Stimulated activated CD8-positive, alpha-beta memory T cell treated with anti-CD3 and anti-CD28 coated beads, Interleukin-15, amount 100 ng/mL, for 4 hours (primary cell): Measurements from ENCODE around the gene CTNNA2.

Source experiments
- DNase-seq, 2 donors: peaks; one replicate each; pipeline ENCODE4 v3.0.0-alpha.2; 2020; ENCODE audit warnings: low read depth in 2 of 2

CTNNA2 gene

GRCh38 chr2:79512442-79513401, at the start of gene CTNNA2:
Gene CTNNA2, plus strand, starts transcription at chr2:79513051.
- DNase-seq, result no peak

DNA sequence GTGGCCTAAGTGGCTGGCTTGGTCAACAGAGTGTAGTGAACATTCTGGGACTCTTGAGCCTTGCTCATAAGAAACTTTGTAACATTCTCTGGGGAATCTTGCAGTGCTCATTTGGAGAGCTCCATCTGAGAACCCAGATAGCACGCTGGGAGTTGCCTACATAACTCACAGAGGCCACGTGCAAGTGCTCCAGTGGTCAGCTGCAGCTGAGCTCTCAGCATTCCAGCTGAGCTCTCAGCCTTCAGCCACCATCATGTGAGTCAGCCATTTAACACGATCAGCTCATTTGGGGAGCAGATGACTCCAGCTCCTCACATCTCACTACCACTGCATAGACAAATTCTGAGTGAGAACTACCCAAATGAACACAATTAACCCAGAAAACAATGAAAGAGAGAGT, 25.5 kb upstream of the CTNNA2 start:
- no peak for DNase-seq

DNA sequence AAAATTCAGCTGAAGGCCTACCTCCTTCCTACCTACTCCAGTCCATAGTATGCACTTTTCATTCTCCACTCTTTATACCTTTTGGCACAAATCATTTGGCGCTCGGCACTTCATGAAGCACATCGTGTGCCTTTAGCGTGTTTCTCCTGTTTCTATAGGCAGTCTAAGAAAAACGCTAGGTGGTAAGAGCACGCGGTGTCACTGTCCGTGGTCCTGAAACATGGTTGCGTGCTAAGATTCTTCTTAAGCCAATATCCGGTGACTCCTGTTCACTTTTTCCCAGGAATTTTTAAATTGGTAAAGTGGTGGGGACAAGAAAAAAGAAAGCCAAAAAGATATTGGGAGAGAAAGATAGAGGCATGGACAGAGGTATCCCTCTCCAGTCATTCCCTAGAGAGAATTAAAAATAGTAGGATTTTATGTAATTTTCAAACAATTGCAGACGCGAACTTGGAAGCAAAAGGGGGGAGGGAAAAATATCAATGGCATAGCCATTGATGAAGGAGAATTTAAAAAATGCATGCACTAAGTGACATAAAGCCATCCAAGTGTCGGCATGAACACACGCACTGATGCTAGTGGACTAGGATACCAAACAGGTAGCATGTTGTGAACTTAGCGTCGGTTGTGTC, 1.4 kb upstream of the CTNNA2 start:
- no peak for DNase-seq

- DNase-seq, result no peak
Measured at GRCh38 chr2:79513711-79514110, 860 bp downstream of the CTNNA2 start.

GRCh38 chr2:79529636-79530035, 16.8 kb downstream of the CTNNA2 start:
- no peak for DNase-seq

DNA sequence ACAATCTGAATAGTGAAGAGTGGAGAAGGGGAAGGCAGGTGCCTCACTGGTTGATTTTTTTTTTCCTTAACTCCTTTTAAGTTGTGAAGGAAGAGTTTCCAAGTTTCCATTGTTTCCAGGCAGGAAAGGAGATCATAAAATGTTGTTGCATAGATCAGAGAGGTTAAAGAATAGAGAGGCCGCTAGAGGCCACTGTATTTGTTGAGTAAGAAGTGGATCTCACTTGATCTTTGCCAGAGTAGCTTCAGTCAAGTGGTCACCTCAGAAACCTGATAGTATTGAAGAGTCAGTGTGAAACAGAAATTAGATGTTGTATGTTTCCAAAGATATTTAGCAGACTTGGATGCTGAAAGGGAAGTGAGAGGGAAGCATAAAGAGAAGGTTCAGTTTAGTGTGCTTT, 17.6 kb downstream of the CTNNA2 start:
- DNase-seq, result no peak

- no peak for DNase-seq
Measured at GRCh38 chr2:79547568-79547967, 34.7 kb downstream of the CTNNA2 start.

DNA sequence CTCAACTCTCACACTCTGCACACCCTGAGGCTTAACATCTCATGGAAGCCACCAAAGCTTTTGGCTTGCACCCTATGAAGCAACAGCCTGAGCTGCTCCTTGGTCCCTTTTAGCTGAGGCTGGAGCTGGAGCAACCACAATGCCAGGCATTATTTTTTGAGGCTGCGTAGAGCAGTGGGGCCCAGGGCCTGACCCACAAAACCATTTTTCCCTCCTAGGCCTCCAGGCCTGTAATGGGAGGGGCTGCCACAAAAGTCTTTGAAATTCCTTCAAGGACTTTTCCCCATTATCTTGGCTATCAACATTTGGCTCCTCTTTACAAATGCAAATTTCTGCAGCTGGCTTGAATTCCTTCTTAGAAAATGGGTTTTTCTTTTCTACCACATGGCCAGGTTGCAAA, 39.8 kb downstream of the CTNNA2 start:
- no peak for DNase-seq

DNA sequence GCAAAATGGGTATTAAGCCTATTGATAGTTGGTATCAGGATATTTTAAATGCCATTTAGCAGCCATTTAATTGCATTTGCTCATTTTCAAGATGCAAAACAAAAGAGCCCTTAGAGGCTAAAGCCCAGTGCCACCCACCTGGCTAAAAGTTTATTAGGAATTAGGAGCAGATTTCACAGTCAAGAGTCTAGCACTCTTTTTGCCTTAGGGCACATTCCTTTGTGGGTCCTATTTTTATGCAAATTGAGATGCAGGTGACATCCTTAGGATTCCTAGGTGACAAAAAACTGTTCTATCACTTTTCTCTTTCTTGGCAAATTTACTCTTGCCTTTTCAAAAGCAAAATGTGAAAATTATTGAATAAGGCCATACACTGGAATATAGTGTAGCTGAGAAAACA, 42.0 kb downstream of the CTNNA2 start:
- no peak for DNase-seq

DNA sequence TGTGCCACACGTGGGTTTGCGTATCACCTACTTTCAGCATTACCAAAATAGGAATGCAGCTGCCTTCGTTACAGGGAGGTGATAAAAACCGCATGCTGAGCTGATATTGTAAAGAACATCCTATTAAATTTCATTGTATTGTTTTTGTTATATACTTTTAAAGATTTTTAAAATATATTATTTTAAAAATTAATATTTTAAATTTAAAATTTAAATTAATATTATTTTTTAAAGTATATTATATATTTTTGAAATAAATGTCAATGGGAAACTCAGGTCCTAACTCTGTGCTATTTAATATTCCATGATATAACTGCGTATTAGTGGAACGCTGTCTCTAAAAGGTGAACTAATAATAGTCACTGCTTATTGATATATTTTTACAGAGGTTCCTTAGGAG, 51.2 kb downstream of the CTNNA2 start:
- DNase-seq, result no peak

DNA sequence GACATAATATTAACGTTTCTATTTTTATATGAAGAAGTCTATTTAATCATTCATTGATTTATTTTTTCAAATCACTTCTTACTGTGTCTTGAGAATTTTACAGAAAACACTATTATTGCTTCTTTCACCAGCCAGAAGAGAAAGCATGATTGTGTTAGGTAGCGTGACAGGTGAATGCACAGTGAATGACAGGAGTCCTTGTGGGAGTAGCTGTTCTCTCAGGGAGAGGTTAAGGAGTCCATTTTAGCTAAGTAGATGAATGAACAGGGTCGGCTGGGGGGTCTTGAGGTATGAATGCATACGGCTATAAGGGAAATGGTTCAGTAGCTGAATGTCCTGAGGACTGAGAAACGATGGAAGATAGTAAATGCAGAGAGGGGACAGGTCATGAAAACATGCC, 56.2 kb downstream of the CTNNA2 start:
- no peak for DNase-seq

- DNase-seq, result no peak
Measured at GRCh38 chr2:79573895-79574674, 61.2 kb downstream of the CTNNA2 start.

- no peak for DNase-seq
Measured at GRCh38 chr2:79576451-79576850, 63.6 kb downstream of the CTNNA2 start.

- no peak for DNase-seq
Measured at GRCh38 chr2:79578952-79579351, 66.1 kb downstream of the CTNNA2 start.

GRCh38 chr2:79580175-79580574, 67.3 kb downstream of the CTNNA2 start:
- no peak for DNase-seq

DNA sequence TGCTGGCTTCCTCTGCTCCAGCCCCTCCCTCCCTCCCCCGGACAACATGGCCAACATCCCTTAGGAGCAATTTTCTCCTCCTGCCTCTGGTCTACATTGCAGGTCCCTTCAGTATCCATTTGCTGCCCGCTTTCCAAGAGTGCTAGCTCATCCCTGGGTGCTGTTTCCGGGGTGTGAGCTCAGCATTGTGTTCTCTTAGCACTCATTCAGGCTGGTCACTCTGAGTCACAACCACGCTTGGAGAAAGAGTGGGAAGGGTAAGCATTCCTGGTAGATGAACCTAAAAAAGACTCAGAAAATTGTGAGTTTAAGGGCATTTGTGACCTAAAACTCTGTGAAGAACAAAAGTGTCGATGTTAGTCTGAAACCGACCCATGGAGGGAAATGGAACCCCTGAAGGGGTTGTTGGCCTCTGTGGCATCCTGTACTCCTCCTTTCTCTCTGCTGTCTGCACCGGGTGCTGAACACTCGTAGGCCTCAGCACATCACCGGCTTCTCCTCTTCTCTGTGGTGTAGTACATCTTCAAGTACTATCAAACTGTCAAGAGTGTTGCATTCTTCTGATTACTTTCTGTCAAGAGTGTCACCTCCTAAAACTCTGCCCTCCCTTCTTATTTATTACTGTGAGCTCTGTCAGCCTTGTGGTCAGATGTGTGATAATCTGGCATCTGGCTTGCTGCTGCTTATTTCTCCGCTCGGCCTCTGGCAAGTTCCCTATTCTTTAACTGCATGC, 73.0 kb downstream of the CTNNA2 start:
- no peak for DNase-seq

- DNase-seq, result no peak
Measured at GRCh38 chr2:79591281-79591680, 78.4 kb downstream of the CTNNA2 start.

GRCh38 chr2:79593237-79593867, 80.5 kb downstream of the CTNNA2 start:
- no peak for DNase-seq

- DNase-seq, result no peak
Measured at GRCh38 chr2:79596403-79596802, 83.6 kb downstream of the CTNNA2 start.

GRCh38 chr2:79604748-79605147, 91.9 kb downstream of the CTNNA2 start:
- no peak for DNase-seq

- no peak for DNase-seq
Measured at GRCh38 chr2:79611448-79612016, 98.7 kb downstream of the CTNNA2 start.
